Astrocyte (in vitro differentiated cells and primary cell): Measurements from ENCODE around the gene RPL21. TPM values are rescaled to one million over a fixed set of nuclear protein-coding genes. Genes with fewer than 3 reads are reported as not detected.

Experiments used
- DNase-seq: peaks from one replicate; pipeline ENCODE4 v3.0.0-alpha.2; 2010; ENCODE audit warnings: low read depth
- FAIRE-seq: peaks from 2 replicates; lab custom pipeline; 2011; peaks lifted over from hg19 to GRCh38; lab: Jason Lieb, UNC
- H2AFZ ChIP-seq: 2 replicates; pipeline ENCODE4 v1.6.0; 2012; ENCODE audit warnings: low read depth, low read length, inconsistent platforms
- H3K27ac ChIP-seq: 2 replicates; pipeline ENCODE4 v1.5.1; 2011; ENCODE audit warnings: low read depth, low read length, inconsistent platforms
- H3K27me3 ChIP-seq: 2 replicates; pipeline ENCODE4 v1.6.0; 2011; ENCODE audit warnings: low read length, inconsistent platforms; ENCODE audit not compliant: insufficient read depth
- H3K36me3 ChIP-seq: 2 replicates; pipeline ENCODE4 v1.5.1; 2011; ENCODE audit warnings: low read length, inconsistent platforms; ENCODE audit not compliant: insufficient read depth
- H3K4me1 ChIP-seq: 2 replicates; pipeline ENCODE4 v1.5.1; 2011; ENCODE audit warnings: low read length, inconsistent platforms; ENCODE audit not compliant: insufficient read depth
- H3K4me2 ChIP-seq: 2 replicates; pipeline ENCODE4 v1.6.0; 2012; ENCODE audit warnings: low read length, inconsistent platforms
- H3K4me3 ChIP-seq: 2 replicates; pipeline ENCODE4 v1.5.1; 2011; ENCODE audit warnings: low read depth, mild to moderate bottlenecking, low read length, inconsistent platforms; ENCODE audit not compliant: insufficient read depth
- H3K79me2 ChIP-seq: 2 replicates; pipeline ENCODE4 v1.6.0; 2012; ENCODE audit warnings: mild to moderate bottlenecking, low read length, inconsistent platforms; ENCODE audit not compliant: insufficient read depth
- H3K9ac ChIP-seq: 2 replicates; pipeline ENCODE4 v1.6.0; 2012; ENCODE audit warnings: mild to moderate bottlenecking, low read length, inconsistent platforms
- H3K9me3 ChIP-seq: 2 replicates; pipeline ENCODE4 v1.5.1; 2012; ENCODE audit warnings: low read depth, mild to moderate bottlenecking, low read length, inconsistent platforms; ENCODE audit not compliant: insufficient read depth
- H4K20me1 ChIP-seq: 2 replicates; pipeline ENCODE4 v1.6.0; 2012; ENCODE audit warnings: low read length, inconsistent platforms; ENCODE audit not compliant: insufficient read depth
- H3K27ac Mint-ChIP-seq: one replicate; pipeline ENCODE4 v1.8.0; 2021; ENCODE audit warnings: mild to moderate bottlenecking, mixed read lengths; ENCODE audit not compliant: unreplicated experiment
- H3K27me3 Mint-ChIP-seq: one replicate; pipeline ENCODE4 v1.8.0; 2021; ENCODE audit warnings: low read depth, mixed read lengths; ENCODE audit not compliant: unreplicated experiment
- H3K36me3 Mint-ChIP-seq: one replicate; pipeline ENCODE4 v1.8.0; 2021; ENCODE audit warnings: low read depth, mixed read lengths; ENCODE audit not compliant: unreplicated experiment
- H3K4me1 Mint-ChIP-seq: one replicate; pipeline ENCODE4 v1.8.0; 2021; ENCODE audit warnings: low read depth, mixed read lengths; ENCODE audit not compliant: unreplicated experiment
- H3K4me3 Mint-ChIP-seq: one replicate; pipeline ENCODE4 v1.8.0; 2021; ENCODE audit warnings: mild to moderate bottlenecking, moderate library complexity, mixed read lengths; ENCODE audit not compliant: unreplicated experiment
- H3K9me3 Mint-ChIP-seq: one replicate; pipeline ENCODE4 v1.8.0; 2021; ENCODE audit warnings: mild to moderate bottlenecking, mixed read lengths; ENCODE audit not compliant: unreplicated experiment
- EZH2 ChIP-seq: IDR thresholded peaks from 2 replicates; pipeline ENCODE4 v1.6.1; 2012; ENCODE audit warnings: mild to moderate bottlenecking, low read length, inconsistent platforms; ENCODE audit not compliant: insufficient read depth
- total RNA-seq: library from RNA; stranded (reverse); gene quantifications from 2 replicates; pipeline ENCODE4 v1.2.1, GENCODE V29; 2021
- TF ChIP-seq, protein P1 (sequence below): IDR thresholded peaks from 2 replicates; pipeline ENCODE4 v1.5.1; 2011; ENCODE audit warnings: low read depth, mild to moderate bottlenecking, inconsistent platforms, low read length, moderate library complexity; ENCODE audit not compliant: insufficient read depth

Gene RPL21
- total RNA-seq, 1 donor from 2014 or later = 728 TPM

DNA sequence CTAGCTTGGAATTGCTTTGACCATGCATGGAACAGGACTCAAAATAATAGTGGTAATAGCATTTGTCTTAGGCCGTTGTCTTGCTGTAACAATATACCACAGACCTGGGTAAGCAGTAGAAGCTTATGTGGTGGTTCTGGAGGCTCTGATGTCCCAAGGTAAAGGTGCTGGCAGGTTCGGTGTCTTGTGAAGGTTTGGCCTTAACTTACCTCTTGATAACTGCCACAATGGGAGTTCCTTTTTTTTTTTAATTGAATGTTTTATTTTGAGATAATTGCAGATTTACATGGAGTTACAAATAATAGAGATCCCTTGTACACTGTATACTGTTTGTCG is 5.8 kb downstream of the RPL21 start:
- no peak for DNase-seq
- Histone ChIP-seq H3K79me2 (peaks cover 59% of the 10 kb centered on the region), H3K4me1 (peaks cover 9% of the 10 kb centered on the region), H3K4me3 (no peak overlapping the region), H4K20me1 (peaks cover 74% of the 10 kb centered on the region), H3K9me3 (no peaks in the 10 kb centered on the region), H3K9ac (no peak overlapping the region), H3K27me3 (no peaks in the 10 kb centered on the region), H3K36me3 (peaks cover 43% of the 10 kb centered on the region), H3K4me2 (no peak overlapping the region), H2AFZ (no peak overlapping the region), H3K27ac (no peak overlapping the region)
- no peaks in the 10 kb centered on the region for H3K27me3 Mint-ChIP-seq
- no peak overlapping the region for H3K27ac Mint-ChIP-seq
- peaks cover 28% of the 10 kb centered on the region for H3K36me3 Mint-ChIP-seq
- peak overlapping the region; percentile 20 for H3K4me3 Mint-ChIP-seq
- no peak for TF ChIP-seq EZH2
- TF ChIP-seq, protein P1, sequence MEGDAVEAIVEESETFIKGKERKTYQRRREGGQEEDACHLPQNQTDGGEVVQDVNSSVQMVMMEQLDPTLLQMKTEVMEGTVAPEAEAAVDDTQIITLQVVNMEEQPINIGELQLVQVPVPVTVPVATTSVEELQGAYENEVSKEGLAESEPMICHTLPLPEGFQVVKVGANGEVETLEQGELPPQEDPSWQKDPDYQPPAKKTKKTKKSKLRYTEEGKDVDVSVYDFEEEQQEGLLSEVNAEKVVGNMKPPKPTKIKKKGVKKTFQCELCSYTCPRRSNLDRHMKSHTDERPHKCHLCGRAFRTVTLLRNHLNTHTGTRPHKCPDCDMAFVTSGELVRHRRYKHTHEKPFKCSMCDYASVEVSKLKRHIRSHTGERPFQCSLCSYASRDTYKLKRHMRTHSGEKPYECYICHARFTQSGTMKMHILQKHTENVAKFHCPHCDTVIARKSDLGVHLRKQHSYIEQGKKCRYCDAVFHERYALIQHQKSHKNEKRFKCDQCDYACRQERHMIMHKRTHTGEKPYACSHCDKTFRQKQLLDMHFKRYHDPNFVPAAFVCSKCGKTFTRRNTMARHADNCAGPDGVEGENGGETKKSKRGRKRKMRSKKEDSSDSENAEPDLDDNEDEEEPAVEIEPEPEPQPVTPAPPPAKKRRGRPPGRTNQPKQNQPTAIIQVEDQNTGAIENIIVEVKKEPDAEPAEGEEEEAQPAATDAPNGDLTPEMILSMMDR = no peak
- H3K9me3 Mint-ChIP-seq = no peaks in the 10 kb centered on the region
- peaks cover 22% of the 10 kb centered on the region for H3K4me1 Mint-ChIP-seq
- FAIRE-seq = no peak

DNA sequence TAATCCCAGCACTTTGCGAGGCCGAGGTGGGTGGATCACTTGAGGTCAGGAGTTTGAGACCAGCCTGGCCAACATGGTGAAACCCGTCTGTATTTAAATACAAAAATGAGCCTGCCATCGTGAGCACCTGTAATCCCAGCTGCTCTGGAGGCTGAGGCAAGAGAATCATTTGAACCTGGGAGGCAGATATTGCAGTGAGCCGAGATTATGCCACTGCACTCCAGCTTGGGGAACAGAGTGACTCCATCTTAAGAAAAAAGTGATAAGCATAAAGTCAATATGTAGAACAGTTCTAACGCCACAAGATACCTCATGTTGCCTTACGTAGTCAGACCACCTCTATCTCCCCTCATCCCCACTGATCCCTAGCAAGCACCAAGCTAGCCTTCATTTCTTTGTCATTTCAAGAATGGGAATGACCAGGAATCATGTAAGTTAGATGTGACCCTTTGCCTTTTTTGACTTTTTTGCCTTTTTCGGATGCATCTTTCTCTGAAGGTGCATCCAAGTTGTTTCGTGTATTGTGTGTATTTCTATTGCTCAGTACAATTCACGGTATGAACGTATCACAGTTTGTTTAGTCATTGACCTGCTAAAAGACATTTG is 6.4 kb downstream of the RPL21 start:
- Mint-ChIP-seq H3K9me3 (no peaks in the 10 kb centered on the region), H3K4me1 (peaks cover 23% of the 10 kb centered on the region), H3K4me3 (peak overlapping the region; percentile 20), H3K27me3 (no peaks in the 10 kb centered on the region), H3K36me3 (peaks cover 28% of the 10 kb centered on the region), H3K27ac (no peak overlapping the region)
- no peaks in the 10 kb centered on the region for H3K9me3 ChIP-seq
- no peak overlapping the region for H2AFZ ChIP-seq
- H3K4me3 ChIP-seq = no peak overlapping the region
- peaks cover 43% of the 10 kb centered on the region for H3K36me3 ChIP-seq
- H3K4me1 ChIP-seq = peaks cover 9% of the 10 kb centered on the region
- no peak overlapping the region for H3K4me2 ChIP-seq
- TF ChIP-seq, protein P1 = no peak
- no peak for TF ChIP-seq EZH2
- H3K9ac ChIP-seq = no peak overlapping the region
- peaks cover 53% of the 10 kb centered on the region for H3K79me2 ChIP-seq
- FAIRE-seq = no peak
- peaks cover 69% of the 10 kb centered on the region for H4K20me1 ChIP-seq
- no peak overlapping the region for H3K27ac ChIP-seq
- DNase-seq = no peak
- H3K27me3 ChIP-seq = no peaks in the 10 kb centered on the region

GRCh38 chr13:27258637-27259386 is 7.5 kb downstream of the RPL21 start:
- no peaks in the 10 kb centered on the region for H3K9me3 ChIP-seq
- H3K27me3 Mint-ChIP-seq = no peaks in the 10 kb centered on the region
- H3K27ac Mint-ChIP-seq = peak overlapping the region; percentile 43
- FAIRE-seq (no peak), DNase-seq (no peak)
- no peak overlapping the region for H3K27ac ChIP-seq
- H3K4me2 ChIP-seq = no peak overlapping the region
- peaks cover 58% of the 10 kb centered on the region for H4K20me1 ChIP-seq
- H3K4me3 Mint-ChIP-seq = peak overlapping the region; percentile 46
- TF ChIP-seq, protein P1 = no peak
- no peak for TF ChIP-seq EZH2
- peaks cover 3% of the 10 kb centered on the region for H3K4me1 ChIP-seq
- H3K79me2 ChIP-seq = peaks cover 42% of the 10 kb centered on the region
- H3K9me3 Mint-ChIP-seq = no peaks in the 10 kb centered on the region
- no peak overlapping the region for H3K9ac ChIP-seq
- H3K4me1 Mint-ChIP-seq = peaks cover 22% of the 10 kb centered on the region
- H3K36me3 Mint-ChIP-seq = peaks cover 24% of the 10 kb centered on the region
- peaks cover 43% of the 10 kb centered on the region for H3K36me3 ChIP-seq
- no peak overlapping the region for H3K4me3 ChIP-seq
- H2AFZ ChIP-seq = no peak overlapping the region
- no peaks in the 10 kb centered on the region for H3K27me3 ChIP-seq
